K562 (cell line): Measurements from ENCODE around the gene CCDC87. TPM values are rescaled to one million over a fixed set of nuclear protein-coding genes. Genes with fewer than 3 reads are reported as not detected.
A peak's percentile ranks its signal among the peaks of the same experiment; 100 is the strongest.

Source experiments
- ATAC-seq: fragments of 200-7000 bp; cut with Tn5 transposase; 3 replicates; pipeline ENCODE4 v1.9.1; 2020; ENCODE audit warnings: moderate library complexity
- BruUV-seq: library from RNA; stranded (reverse); fragments of 400-500 nt; replicated peaks from 2 replicates; lab custom pipeline; 2021; lab: Mats Ljungman, UMichigan
- CTCF ChIA-PET: fragments of 300-600 bp; formaldehyde crosslinking; extraction: SDS; loops from one replicate; lab custom pipeline; 2021; ENCODE audit warnings: low intra/inter-chr PET ratio; lab: Yijun Ruan, JAX
- POLR2A ChIA-PET: fragments of 300-600, 350-650 bp; sonication (Branson Sonifier 250); formaldehyde crosslinking; extraction: SDS; loops from one replicate; lab custom pipeline; 2021; ENCODE audit warnings: antibody characterized with exemption, inconsistent platforms; lab: Yijun Ruan, JAX
- DNase-seq, 4 experiments: peaks; one replicate each; pipeline versions ENCODE4 v3.0.0 to v3.0.0-alpha.2; 2011 to 2018; ENCODE audit warnings: low spot score in 3 of 4, mixed read lengths in 3 of 4; ENCODE audit errors: extremely low read depth in 1 of 4
- FAIRE-seq: peaks from 2 replicates; lab custom pipeline; 2011; peaks lifted over from hg19 to GRCh38; lab: Jason Lieb, UNC
- H2AFZ ChIP-seq: 2 replicates; pipeline ENCODE4 v1.6.0; 2011; ENCODE audit warnings: low read depth, low read length, control low read depth, inconsistent platforms
- H3K27ac ChIP-seq: fragments of 200-600 bp; 3 replicates; pipeline ENCODE4 v1.8.0; 2011; ENCODE audit warnings: low read depth, mild to moderate bottlenecking, control low read depth, inconsistent platforms, low read length, moderate library complexity, mixed read lengths; ENCODE audit errors: extremely low read depth
- H3K27me3 ChIP-seq, 2 experiments: fragments of 300-600 bp in 1 of 2; 2 replicates in 1 of 2; 3 replicates in 1 of 2; pipeline versions ENCODE4 v1.6.0 to v1.8.0; 2011; ENCODE audit warnings: inconsistent platforms in 2 of 2, low read length in 2 of 2, mild to moderate bottlenecking in 1 of 2, mixed read lengths in 1 of 2, moderate library complexity in 1 of 2; ENCODE audit not compliant: control insufficient read depth in 2 of 2, insufficient read depth in 2 of 2
- H3K36me3 ChIP-seq: fragments of 300-600 bp; 3 replicates; pipeline ENCODE4 v1.8.0; 2011; ENCODE audit warnings: mild to moderate bottlenecking, low read length, inconsistent platforms; ENCODE audit not compliant: control insufficient read depth, insufficient read depth
- H3K4me1 ChIP-seq, 2 experiments: fragments of 200-600 bp in 1 of 2; replicated peaks in 1 of 2; 2 replicates in 1 of 2; 3 replicates in 1 of 2; pipeline versions ENCODE4 v1.5.1 to v1.8.0; 2011; ENCODE audit warnings: inconsistent platforms in 2 of 2, low read length in 2 of 2, mild to moderate bottlenecking in 1 of 2, mixed read lengths in 1 of 2, moderate library complexity in 1 of 2; ENCODE audit not compliant: control insufficient read depth in 2 of 2, insufficient read depth in 2 of 2
- H3K4me2 ChIP-seq: 2 replicates; pipeline ENCODE4 v1.6.1; 2011; ENCODE audit warnings: low read length, control low read depth, inconsistent platforms, mixed read lengths; ENCODE audit not compliant: insufficient read depth
- H3K4me3 ChIP-seq: fragments of 200-600 bp; sonication (generic), shearing (Covaris generic); 2 replicates; pipeline ENCODE4 v1.5.1; 2016; ENCODE audit warnings: control low read depth, inconsistent platforms
- H3K79me2 ChIP-seq: fragments of 200-600 bp; 3 replicates; pipeline ENCODE4 v1.8.0; 2011; ENCODE audit warnings: low read length, inconsistent platforms; ENCODE audit not compliant: control insufficient read depth, insufficient read depth
- H3K9ac ChIP-seq, 2 experiments: 2 replicates each; pipeline versions ENCODE4 v1.6.0 to v1.6.1; 2011; ENCODE audit warnings: low read depth in 2 of 2, low read length in 2 of 2, control low read depth in 1 of 2, inconsistent platforms in 1 of 2, mild to moderate bottlenecking in 1 of 2, mixed read lengths in 1 of 2; ENCODE audit not compliant: insufficient read depth in 1 of 2
- H3K9me1 ChIP-seq: one replicate; pipeline ENCODE4 v1.6.0; 2011; ENCODE audit warnings: inconsistent platforms, mild to moderate bottlenecking, low read length, moderate library complexity; ENCODE audit not compliant: control insufficient read depth, insufficient read depth
- H3K9me3 ChIP-seq: replicated peaks from 2 replicates; pipeline ENCODE4 v1.5.1; 2011; ENCODE audit warnings: low read depth, low read length, inconsistent platforms; ENCODE audit not compliant: control insufficient read depth, insufficient read depth
- H4K20me1 ChIP-seq: replicated peaks from 2 replicates; pipeline ENCODE4 v1.6.1; 2011; ENCODE audit warnings: low read length, inconsistent platforms, mixed read lengths; ENCODE audit not compliant: control insufficient read depth, insufficient read depth
- EGR1 ChIP-seq: fragments of 450-650 bp; conservative IDR thresholded peaks from 2 replicates; pipeline ENCODE4 v1.6.1; 2017; ENCODE audit warnings: mild to moderate bottlenecking
- HNRNPH1 ChIP-seq: fragments of 200-400 bp; formaldehyde crosslinking; optimal IDR thresholded peaks from 2 replicates; pipeline ENCODE3; 2017; ENCODE audit warnings: low read depth, mild to moderate bottlenecking, low read length, moderate library complexity
- MAZ ChIP-seq, 2 experiments: fragments of 450-650 bp in 1 of 2; sonication (generic) in 1 of 2; formaldehyde crosslinking; IDR thresholded peaks in 1 of 2; conservative IDR thresholded peaks in 1 of 2; 2 replicates each; pipeline versions ENCODE4 v1.4.0 to v1.5.0; 2020; ENCODE audit warnings: mild to moderate bottlenecking in 1 of 2, missing genetic modification reagents in 1 of 2
- NKRF ChIP-seq: fragments of 450-650 bp; IDR thresholded peaks from 2 replicates; pipeline ENCODE4 v1.6.1; 2016; ENCODE audit warnings: borderline replicate concordance
- POLR2B ChIP-seq: fragments of 450-650 bp; IDR thresholded peaks from 2 replicates; pipeline ENCODE4 v1.6.1; 2018; ENCODE audit warnings: low read depth; ENCODE audit not compliant: partially characterized antibody
- SMARCC2 ChIP-seq: fragments of 450-650 bp; IDR thresholded peaks from 2 replicates; pipeline ENCODE4 v1.6.1; 2017; ENCODE audit warnings: antibody characterized with exemption, moderate library complexity, mild to moderate bottlenecking, low read depth
- TFAM ChIP-seq: fragments of 250-450 bp; sonication (Bioruptor Pico); conservative IDR thresholded peaks from 2 replicates; pipeline ENCODE4 v1.5.0; 2021; ENCODE audit warnings: mild to moderate bottlenecking, moderate library complexity
- THAP7 ChIP-seq: fragments of 250-450 bp; sonication (Bioruptor Pico); IDR thresholded peaks from 2 replicates; pipeline ENCODE4 v1.5.0; 2021
- ZNF146 ChIP-seq: IDR thresholded peaks from one replicate; pipeline ENCODE4 v1.6.1; 2018; ENCODE audit warnings: missing compliant biosample characterization; ENCODE audit not compliant: unreplicated experiment
- ZNF707 ChIP-seq: fragments of 250-450 bp; sonication (Bioruptor Pico); conservative IDR thresholded peaks from 2 replicates; pipeline ENCODE4 v1.8.0; 2022; ENCODE audit warnings: inconsistent platforms, mild to moderate bottlenecking, moderate library complexity
- WGBS: fragments of 100-300 bp; shearing (Covaris generic); methylation state at CpG from one replicate; pipeline ENCODE4 v1.1.6; 2016; ENCODE audit warnings: low coverage, mixed read lengths; ENCODE audit not compliant: insufficient coverage; ENCODE audit errors: missing lambda C conversion rate; 5-methylcytosine and 5-hydroxymethylcytosine counted together
- in situ Hi-C: fragments of 300-500 bp; cut with MboI; formaldehyde crosslinking; loops from 4 replicates; pipeline ENCODE4 v1.15.0; 2018; ENCODE audit warnings: inconsistent platforms, mixed read lengths
- intact Hi-C: fragments of 100-400 bp; cut with micrococcal nuclease; formaldehyde crosslinking; loops from 2 replicates; pipeline ENCODE4 v1.14.2; 2022
- polyA plus RNA-seq, 8 experiments: library from polyadenylated mRNA; depleted of rRNA in 4 of 8; stranded (reverse) in 5 of 8; unstranded in 3 of 8; fragments of >200 nt; fragmentation: Nextera tagmentation in 2 of 8; fragmentation: Illumina TruSeq in 1 of 8; extraction: Ambion mirVana in 2 of 8; extraction: Trizol in 1 of 8; gene quantifications; 2 replicates each; pipeline versions ENCODE4 v1.2.1 to v1.2.3, GENCODE V29; 2011 to 2014; ENCODE audit warnings: inconsistent platforms in 1 of 8, missing spikeins in 1 of 8
- total RNA-seq, 7 experiments: library from RNA; depleted of rRNA in 6 of 7; stranded (reverse); fragments of >200 nt in 6 of 7; fragmentation: Illumina TruSeq in 2 of 7; extraction: Trizol in 2 of 7; gene quantifications; 2 replicates each; pipeline versions ENCODE4 v1.2.1 to v1.2.3, GENCODE V29; 2011 to 2021; ENCODE audit warnings: low replicate concordance in 1 of 7

The CCDC87 gene
- total and polyA plus RNA-seq, 9 of the 15 experiments (the other 6 are each of a cell fraction or from before 2014, with no cell fraction given), result 0.03 to 0.44 (median 0.15) TPM; not detected in 1

- no peak overlapping the region for H3K9ac ChIP-seq
- H3K9me3 ChIP-seq, result no peaks in the 10 kb centered on the region
- CTCF ChIA-PET, result no interaction called here
- no peak overlapping the region for H3K4me2 ChIP-seq
- POLR2A ChIA-PET, result interaction anchor here (0.6 to 3.6 kb wide), 5 partner anchors 16 to 461 kb away, joined by 3 to 15 read pairs (median 5); partner anchors contain the start of genes ACTN3, RBM4 and ZDHHC24
- DNase-seq (no peak), ATAC-seq (no peak), FAIRE-seq (peak; percentile 11)
- TF ChIP-seq HNRNPH1, result no peak
- TF ChIP-seq ZNF707 (CRISPR knock-in tag), result no peak
- H3K4me1 ChIP-seq, result peaks cover 8 to 37% of the 10 kb centered on the region in 2 experiments; a peak in 4 of 5 replicates
- H3K36me3 ChIP-seq, result no peaks in the 10 kb centered on the region
- H4K20me1 ChIP-seq, result no peaks in the 10 kb centered on the region
- no peaks in the 10 kb centered on the region for H3K9me1 ChIP-seq
- H2AFZ ChIP-seq, result no peak overlapping the region
- H3K27me3 ChIP-seq, result peaks cover 0 to 3% of the 10 kb centered on the region in 2 experiments; a peak in 2 of 5 replicates
- 7% methylated on average over 2 of the region's 2 CpGs for WGBS
- no peak overlapping the region for H3K27ac ChIP-seq
- in situ Hi-C loops (no loop called here), intact Hi-C loops (no loop called here)
- no peak overlapping the region for H3K4me3 ChIP-seq
- H3K79me2 ChIP-seq, result no peaks in the 10 kb centered on the region
- BruUV-seq, result no TSS peak
Observed at GRCh38 chr11:66562275-66562674, 30.6 kb downstream of the CCDC87 start.

DNA sequence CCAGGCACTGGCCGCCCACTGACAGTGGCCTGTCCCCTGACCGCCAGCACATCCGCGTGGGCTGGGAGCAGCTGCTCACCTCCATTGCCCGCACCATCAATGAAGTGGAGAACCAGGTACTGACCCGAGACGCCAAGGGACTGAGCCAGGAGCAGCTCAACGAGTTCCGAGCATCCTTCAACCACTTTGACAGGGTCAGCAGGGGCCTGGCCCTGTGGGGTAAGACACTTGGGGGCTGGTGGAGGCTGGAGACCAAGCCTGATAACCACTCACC is 31.0 kb downstream of the CCDC87 start:
- WGBS, result 49% methylated on average over 9 of the region's 9 CpGs
- POLR2A ChIA-PET, result interaction anchor here (0.6 to 3.6 kb wide), 6 partner anchors 11 to 277 kb away, joined by 3 to 15 read pairs (median 3); partner anchors contain the start of genes ACTN3, RBM4 and ZDHHC24

More for the DNA sequence above, 31.0 kb downstream of the CCDC87 start:
- Histone ChIP-seq H3K36me3 (no peaks in the 10 kb centered on the region), H3K27ac (no peak overlapping the region), H3K4me2 (no peak overlapping the region), H3K9me3 (no peaks in the 10 kb centered on the region), H3K79me2 (no peaks in the 10 kb centered on the region), H3K27me3 (no peaks in the 10 kb centered on the region), H3K4me1 (peaks cover 8 to 38% of the 10 kb centered on the region in 2 experiments; a peak in 4 of 5 replicates), H3K9me1 (no peaks in the 10 kb centered on the region), H4K20me1 (no peaks in the 10 kb centered on the region), H3K9ac (no peak overlapping the region), H3K4me3 (no peak overlapping the region), H2AFZ (no peak overlapping the region)
- intact Hi-C loops, result no loop called here
- CTCF ChIA-PET, result no interaction called here
- ATAC-seq (no peak), FAIRE-seq (no peak), DNase-seq (no peak)
- in situ Hi-C loops, result no loop called here
- no TSS peak for BruUV-seq
- peak; percentile 61 for TF ChIP-seq EGR1
- no peak for TF ChIP-seq THAP7 (CRISPR knock-in tag)
- no peak for TF ChIP-seq POLR2B
- TF ChIP-seq NKRF, result no peak
- no peak for TF ChIP-seq MAZ (CRISPR knock-in tag; conservative IDR thresholded peaks at IDR 0.05 in 1 of 2, IDR thresholded peaks at IDR 0.05 in 1 of 2)
- TF ChIP-seq ZNF146 (CRISPR knock-in tag), result no peak
- TF ChIP-seq SMARCC2, result no peak
- no peak for TF ChIP-seq TFAM (CRISPR knock-in tag)
